ENCODE results near the gene RYR2.

DNA sequence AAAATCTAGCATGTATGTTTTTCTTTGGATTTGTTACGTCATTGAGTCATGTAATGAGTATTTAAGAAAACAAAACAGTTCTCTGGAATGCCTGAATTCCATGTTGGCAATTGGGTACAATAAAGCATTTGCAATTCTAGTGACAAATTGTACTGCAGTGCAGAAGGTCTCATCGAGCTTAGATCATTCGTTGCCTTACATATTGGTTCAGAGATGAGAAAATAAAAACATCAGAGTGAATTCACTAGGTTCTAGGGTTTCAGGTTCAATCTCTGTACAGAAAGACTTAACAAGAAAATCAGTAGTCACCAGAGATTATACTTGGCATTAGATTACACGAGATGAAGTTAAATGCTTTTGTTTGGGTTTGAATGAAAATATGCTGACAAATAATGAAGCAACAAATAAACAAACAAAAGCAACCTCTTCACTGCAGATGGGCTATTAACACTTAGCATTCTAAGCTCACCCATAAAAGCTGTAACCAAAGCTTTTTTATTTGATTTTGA lies 124.7 kb downstream of the RYR2 start:
- TF ChIP-seq, protein P1, sequence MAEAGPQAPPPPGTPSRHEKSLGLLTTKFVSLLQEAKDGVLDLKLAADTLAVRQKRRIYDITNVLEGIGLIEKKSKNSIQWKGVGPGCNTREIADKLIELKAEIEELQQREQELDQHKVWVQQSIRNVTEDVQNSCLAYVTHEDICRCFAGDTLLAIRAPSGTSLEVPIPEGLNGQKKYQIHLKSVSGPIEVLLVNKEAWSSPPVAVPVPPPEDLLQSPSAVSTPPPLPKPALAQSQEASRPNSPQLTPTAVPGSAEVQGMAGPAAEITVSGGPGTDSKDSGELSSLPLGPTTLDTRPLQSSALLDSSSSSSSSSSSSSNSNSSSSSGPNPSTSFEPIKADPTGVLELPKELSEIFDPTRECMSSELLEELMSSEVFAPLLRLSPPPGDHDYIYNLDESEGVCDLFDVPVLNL (CRISPR knock-in tag; IDR thresholded peaks at IDR 0.05; ENCODE audit: low read depth), result no peak
- no peak for TF ChIP-seq KDM1A (IDR thresholded peaks at IDR 0.05)
